Fibroblast of peridontal ligament (primary cell): ENCODE data around the gene PPIB.

ENCODE experiments used
- DNase-seq: peaks from one replicate; pipeline ENCODE4 v3.0.0-alpha.2; 2010; ENCODE audit errors: extremely low read depth

The PPIB gene

DNA sequence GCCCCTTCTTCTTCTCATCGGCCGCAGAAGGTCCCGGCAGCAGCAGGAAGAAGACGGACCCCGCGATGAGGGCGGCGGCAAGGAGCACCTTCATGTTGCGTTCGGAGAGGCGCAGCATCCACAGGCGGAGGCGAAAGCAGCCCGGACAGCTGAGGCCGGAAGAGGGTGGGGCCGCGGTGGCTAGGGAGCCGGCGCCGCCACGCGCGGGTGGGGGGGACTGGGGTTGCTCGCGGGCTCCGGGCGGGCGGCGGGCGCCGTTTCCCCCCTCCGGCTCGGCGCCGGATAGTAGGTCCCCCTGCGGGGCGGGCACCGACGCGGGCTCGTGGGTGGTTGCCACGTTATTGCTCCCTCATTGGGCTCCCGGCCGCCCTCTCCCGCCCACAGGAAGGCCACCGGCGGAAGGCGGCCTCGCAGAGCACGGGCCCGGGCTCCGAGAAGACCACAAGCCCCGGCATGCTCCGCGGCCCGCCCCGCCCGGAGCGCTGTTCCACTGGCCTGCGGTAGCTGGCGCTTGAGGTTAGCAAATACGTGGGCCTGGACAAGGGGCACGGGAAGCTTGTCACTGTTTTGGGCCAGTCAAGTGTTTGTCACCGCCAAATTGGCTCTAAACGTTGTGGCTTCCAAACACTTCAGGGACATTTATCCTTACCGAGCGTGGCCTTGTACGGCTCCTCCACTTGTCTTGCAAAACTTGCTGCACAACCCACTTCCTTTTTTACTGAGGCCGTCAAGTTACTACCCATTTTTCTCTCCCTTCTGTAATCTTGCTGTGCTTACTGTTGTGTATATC lies at the start of gene PPIB:
Gene PPIB (minus strand): TSS at position 154 of the 790 bp plus-strand sequence. CDS start 36 bp downstream, at position 118.
- peak; percentile 95 for DNase-seq

DNA sequence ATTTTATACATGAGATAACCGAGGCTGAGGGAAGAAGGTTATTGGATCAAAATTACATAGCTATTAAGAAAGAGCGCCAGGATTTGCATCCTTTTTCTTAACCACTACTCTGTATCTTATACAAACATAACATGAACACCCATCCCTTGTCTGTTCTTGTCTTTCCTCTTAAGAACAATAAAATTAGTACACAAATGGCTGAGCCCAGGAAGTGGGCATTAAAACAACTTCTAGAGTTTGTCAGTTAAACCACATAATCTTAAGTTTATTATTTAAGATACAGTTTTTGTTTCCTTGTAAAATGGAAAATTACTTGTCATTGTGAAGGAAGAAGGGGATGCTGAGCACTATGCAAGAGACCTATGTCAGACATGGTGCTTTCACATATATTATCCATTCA lies 48.9 kb upstream of the PPIB start:
- no peak for DNase-seq

DNA sequence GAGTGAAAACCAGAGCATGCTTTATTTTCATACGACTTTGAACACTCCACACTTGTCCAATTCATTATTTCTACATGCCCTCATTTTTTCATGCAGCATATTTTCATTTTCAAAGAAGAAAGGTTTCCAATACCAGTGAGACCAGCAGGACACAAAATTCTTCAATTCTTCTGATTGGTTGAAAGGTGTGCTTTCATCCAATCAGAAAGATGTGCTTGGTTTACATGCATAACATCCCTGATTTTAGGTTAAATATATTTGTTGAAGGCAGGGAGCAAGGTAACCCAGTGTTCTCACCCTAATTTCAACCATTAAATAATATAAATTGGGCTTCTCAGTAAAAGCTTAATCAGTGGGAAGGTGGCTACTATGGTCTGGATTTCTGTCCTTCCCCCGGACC lies 47.5 kb upstream of the PPIB start:
- no peak for DNase-seq

DNA sequence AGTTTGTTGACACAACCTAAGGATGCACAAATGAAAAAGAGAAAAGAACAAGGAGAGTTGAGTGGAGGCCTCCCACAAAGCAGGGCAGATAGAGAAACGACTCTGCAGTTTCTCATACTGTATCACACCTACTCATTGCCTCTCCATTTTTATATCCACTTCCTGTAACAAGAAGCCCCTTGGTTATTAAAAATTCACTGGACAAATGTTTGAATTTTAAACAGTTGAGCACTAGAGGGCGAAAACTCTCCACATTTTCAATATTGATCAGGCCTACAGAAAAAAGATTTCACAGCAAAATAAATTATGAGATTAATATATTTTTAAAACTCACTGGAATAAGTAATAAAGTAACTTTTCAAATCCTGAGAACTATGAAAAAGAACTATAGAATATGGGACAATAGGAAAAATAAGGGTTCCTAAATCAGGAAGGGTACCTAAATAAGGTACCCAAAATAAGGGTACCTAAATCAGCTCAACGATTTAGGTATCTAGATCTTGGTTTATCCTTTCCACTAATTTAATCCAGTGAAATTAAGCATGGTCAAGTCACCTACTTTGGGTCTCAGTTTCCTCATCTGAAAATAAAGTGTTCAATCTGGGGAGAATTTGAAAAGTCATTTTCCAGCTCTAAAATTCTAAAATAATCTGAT lies 47.0 kb upstream of the PPIB start:
- DNase-seq = peak; percentile 76

DNA sequence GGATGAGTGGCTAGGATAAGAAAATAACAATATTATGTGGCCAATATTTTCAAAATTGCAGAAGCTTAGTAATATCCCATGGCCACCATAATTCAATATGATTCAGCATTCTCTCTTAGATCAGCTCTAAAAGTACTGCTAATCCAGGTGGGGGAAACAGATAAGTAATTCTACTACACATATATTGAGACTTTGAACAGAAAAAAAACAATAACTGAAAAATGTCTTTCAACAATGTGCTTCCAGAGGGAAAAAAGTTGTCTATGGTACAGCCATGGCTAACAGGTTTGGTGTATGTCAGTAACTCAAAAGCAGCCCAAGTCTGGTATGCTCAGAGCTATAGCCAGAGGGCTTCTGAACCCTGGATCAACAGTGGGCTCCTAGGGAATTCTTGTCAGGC lies 42.4 kb upstream of the PPIB start:
- DNase-seq = no peak

DNA sequence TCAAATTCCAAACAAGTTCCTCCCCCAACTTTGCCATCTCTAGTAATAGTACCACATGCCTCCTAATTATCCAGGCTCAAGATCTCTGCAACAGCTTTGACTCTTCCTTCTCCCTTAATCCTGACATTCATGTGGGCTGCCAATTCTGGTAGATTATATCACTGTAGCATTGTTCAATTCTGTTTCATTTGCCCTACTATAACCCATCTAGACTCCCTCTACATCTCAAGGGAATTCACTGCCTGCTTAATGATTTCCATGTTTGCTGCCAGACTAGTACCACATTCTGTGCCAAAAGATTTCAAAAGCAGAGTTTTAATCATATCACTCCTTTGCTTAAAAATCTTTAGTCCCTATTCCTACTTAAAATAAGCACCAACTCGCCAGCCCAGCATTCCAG lies 34.6 kb upstream of the PPIB start:
- peak; percentile 97 for DNase-seq

DNA sequence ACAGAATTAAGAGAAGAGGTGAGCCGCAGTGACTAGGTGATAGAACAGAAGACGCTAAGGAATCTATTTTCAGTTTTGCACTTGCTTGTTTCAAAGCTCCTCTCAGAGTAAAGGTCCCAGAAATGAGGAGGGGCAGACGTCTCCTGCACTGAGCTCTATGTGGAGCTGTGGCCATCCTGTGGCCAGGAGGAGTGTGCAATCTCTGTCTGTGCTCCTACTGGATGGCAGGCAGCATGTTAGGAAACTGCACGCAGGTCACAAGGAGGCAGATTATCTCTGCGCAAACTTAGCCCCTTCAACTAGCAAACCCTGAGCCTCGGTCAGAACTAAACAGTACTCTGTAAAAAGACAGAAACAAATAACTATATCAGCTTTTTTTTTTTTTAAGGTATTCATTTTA lies 31.1 kb upstream of the PPIB start:
- no peak for DNase-seq

DNA sequence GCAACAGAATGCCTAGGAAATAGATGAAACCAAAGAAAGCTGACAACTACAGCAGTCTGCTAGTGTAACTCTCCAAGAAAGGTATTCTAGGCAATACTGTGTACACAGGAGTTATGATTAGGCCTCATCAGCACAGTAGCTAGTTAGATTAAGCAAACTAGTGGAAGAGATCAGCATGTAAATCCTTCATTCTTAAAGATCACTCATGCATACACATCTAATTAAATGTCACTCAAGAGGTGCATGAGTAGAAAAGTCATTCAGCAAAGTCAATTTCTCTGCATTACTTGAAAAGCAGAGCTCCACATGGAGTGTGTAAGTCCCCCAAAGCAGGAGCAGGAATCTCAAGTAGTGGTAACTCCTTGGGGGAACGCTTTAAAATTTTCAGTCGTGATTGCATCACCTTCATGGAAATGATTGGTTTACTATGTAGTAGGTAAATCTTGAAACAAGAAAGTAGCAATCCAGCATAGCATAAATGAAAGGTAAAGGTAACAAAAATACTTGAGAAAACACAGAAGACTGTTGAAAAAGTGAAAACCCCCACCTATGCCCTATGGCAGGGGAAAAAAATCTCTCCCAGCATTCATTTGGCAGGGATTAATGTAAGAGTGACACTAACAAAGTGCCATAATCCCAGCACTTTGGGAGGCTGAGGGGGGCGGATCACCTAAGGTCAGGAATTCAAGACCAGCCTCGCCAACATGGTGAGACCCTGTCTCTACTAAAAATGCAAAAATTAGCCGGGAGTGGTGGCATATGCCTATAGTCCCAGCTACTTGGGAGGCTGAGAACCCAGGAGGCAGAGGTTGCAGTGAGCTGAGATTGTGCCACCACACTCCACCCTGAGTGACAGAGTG lies 29.4 kb upstream of the PPIB start:
- no peak for DNase-seq

DNA sequence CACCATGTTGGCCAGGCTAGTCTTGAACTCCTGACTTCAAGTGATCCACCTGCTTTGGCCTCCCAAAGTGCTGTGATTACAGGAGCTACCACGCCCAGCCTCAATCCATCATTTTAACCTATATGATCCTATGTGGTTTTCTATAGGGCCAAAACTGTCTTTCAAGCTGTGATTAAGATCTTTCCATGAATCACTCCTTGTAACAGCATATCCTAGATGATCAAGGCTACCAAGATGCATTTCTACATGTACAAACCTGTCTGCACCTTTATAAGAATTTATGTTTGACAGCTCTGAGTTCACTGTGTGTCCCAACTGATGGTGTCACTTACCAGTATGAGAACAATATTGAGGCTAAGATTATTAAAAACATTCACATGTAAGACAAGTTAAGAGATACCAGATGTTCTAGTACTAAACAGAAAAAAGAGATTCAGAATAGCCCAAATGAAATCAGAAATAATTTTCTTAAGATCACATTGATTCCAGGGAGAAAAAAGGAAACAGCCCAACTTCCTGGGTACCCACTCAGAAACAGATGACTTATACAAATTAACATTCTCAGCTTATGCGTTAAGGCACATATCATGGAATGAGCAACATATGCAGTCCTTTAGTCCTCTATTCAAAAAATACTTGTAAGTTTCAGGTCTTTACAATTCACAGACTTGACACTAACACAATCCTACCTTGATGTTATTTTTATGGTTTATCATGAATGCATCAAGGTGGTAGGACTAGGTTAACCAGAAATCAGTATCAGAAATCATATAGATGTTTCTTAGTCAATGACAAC lies 24.8 kb upstream of the PPIB start:
- DNase-seq = peak; percentile 30

DNA sequence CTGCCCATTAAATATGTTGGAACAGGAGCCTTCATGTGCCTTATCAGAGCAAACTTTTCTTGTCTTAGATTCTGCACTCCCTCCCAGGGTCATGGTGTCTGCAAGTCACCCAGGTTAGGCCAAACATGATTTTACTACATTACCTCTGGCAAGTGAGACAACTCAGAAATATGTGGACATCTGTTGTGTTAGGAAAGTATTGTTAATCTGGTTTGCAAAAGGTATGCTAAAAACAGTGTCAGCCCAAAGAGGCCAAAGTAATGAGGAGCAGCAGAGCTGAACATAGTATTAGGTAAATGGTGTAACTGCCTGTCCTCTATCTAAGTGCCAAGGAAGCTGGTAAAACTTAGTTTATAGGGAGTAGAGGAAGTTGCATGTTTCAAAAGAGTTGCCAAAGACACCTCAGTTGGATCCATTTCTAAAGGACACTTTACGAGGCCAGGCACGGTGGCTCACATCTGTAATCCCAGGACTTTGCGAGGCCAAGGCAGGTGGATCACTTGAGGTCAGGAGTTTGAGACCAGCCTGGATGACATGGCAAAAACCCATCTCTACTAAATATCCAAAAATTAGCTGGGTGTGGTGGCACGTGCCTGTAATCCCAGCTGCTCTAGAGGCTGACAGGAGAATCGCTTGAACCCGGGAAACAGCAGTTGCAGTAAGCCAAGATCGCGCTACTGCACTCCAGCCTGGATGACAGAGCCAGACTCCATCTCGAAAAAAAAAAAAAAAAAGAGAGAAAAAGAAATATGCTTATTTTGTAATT lies 22.5 kb upstream of the PPIB start:
- no peak for DNase-seq

DNA sequence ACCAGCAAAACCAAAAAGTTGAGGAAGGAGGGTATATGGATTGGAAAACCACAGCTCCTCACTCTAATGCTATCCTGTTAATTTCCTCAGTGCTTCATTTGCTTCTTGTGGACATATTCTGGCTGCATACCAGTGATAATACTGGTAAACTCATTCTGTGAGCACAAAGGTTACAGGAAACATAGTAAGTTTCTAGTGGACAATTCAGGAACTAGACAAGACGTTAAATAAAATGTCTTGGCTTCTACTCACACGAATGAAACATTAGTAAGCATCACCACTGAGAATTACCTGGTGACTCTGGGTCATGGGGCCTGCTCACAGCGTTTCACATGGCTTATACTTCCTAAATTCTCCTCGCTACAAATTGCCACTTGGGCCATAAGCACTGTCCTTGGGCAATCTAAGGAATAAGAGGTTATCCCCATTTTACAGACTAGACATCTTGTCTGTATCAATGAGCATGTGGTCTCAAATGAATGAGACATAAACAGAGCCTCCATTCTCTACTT lies 20.1 kb upstream of the PPIB start:
- DNase-seq = no peak

DNA sequence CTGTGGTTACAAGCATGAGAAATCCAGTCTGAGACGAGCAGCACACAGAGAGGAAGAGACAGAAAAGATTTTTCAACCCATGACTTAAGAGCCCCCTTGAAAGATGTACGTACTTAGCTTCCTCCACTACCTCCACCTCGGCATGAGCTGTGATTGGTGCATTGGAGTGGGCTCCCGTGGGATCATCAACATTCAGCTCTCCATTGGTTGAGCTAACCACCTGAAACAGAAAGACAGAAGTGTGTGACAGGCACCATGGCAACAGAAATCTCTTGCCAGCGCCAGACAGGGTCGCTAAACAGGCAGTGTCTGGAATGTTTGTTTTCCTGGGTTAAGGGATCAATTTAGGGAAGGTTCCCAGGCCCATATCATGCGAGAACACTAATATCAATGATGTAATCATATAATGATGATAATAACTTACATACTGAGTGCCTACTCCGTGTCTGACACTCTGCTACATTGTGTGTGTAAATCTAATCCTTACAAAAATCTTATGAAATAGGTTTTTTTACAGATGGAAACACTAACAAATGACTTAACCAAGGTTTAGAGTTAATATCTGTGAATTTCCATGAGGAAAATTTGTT lies 17.5 kb upstream of the PPIB start:
- no peak for DNase-seq

DNA sequence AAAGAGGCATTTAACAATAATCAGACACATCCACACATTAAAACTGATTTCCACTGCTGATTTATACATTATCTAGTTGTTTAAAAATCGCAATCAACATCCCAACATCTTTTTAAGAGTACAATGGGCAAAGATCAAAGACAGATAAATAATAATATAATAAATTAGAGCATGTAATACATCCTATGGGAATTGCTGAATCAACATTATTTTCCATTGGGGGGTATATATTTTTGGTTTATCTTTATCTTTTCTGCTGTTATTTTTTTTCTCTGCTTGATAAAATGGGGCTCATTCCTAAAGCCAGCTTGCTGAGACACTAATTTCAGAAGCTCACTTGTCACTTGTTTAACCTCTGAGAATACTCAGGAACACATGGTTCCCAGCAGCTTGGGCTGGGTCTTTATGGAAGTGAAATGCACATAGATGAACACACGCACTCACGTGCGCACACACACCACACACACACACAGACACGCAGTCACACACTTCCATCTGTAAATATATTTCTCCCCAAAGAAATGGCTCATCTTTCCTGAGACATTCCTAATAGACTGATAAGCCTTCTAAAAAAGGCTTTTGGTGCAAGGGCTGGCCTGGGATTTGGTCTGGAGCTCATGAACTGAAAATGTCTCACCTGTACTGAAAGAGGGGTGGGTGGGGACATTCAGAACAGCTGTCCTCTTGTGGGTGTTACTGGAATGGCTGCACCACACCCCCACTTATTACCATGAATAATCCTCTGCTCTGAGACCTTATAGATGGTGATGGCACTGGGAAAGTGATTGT lies 3.5 kb upstream of the PPIB start:
- no peak for DNase-seq

DNA sequence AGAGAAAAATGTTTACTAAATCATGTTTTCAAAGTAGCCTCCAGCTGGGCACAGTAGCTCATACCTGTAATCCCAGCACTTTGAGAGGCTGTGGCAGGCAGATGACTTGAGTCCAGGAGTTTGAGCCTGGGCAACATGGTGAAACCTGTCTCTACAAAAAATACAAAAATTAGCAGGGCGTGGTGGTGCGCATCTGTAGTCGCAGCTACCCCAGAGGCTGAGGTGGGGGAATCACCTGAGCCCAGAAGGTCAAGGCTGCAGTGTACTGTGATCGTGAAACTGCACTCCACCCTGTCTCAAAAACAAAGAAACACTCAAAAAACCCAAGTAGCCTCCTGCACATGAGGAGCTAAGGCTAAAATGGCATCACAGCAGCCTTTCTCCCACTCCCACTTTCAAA lies 1.6 kb upstream of the PPIB start:
- DNase-seq = no peak

DNA sequence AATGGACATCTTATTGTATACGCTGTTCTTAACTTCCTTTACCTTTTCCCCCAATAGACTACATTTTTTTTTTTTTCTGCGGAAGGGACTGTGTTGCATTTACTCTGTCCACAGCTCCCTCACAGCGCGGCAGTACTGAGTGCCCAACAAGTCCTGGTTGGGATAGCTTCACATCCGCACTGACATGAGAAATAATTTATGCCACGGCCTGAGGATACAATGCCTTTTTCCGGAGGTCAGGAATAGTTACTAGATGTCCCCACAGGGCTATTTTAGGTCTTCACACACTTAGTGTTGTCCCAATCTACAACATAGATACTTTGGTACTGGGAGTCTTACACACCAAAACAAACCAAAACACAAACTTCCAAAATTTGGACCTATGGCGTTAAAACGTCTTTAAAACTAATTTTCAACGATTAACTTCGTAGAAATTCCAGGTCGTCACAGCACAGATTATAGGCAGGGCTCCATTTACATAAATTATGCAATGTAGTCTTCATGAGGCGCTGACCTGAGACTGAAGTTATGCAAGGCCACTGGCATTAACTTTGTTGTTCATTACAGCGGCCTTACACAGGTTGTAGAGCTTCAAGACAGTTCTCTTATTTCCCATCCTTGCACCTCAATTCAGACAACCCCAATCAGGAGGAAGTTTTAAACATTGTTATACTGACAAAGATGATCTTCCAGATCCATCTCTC lies 989 bp upstream of the PPIB start:
- DNase-seq = no peak

DNA sequence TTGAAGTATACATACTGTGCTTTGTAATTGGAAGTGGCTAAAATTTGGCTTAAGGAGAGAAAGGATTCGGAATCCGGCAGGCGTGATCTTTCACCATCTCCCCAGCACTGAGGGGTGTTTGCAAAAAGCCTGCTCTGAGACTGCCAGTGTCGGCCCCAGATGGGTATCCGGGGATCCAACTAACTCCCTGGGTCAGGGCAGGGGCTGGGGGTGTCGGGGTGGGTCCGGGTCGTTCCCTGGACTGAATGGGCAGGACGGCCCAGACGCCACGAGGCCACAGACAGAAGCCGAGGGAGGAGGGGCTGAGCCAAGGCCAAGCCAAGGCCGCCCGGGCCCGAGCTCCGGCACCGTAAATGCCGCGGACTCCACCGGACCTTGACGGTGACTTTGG lies 349 bp downstream of the PPIB start:
- no peak for DNase-seq

DNA sequence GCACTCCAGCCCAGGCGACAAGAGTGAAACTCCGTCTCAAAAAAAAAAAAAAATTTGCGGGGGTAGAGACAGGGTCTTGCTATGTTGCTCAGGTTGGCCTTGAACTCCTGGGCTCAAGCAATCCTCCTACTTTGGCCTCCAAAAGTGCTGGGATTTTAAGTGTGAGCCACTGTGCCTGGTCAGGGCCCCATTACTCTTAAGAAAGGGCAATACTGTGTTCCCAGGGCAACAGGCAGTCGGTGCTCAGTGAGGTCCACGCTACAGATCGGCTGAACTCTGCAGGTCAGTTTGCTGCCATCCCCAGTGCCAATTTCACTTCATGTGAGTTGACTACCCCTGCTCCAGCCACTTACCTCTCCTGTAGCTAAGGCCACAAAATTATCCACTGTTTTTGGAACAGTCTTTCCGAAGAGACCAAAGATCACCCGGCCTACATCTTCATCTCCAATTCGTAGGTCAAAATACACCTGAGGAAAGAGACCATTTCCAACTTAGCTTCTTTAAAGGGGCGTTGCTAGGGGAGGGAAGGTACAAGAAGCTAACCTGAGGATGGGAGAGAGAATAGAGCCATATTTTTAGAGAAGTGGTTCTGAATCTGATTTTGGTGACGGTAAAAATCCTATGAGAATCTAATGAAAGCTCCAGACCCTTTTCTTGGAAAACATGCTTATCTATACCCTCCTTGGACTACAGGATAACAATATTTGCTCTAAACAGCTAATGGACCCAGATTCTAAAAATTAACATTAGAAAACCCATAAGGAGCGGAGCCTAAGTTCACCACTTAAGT lies 939 bp downstream of the PPIB start:
- DNase-seq = no peak
